ENCODE measurements around the gene DSTN.

The DSTN gene

DNA sequence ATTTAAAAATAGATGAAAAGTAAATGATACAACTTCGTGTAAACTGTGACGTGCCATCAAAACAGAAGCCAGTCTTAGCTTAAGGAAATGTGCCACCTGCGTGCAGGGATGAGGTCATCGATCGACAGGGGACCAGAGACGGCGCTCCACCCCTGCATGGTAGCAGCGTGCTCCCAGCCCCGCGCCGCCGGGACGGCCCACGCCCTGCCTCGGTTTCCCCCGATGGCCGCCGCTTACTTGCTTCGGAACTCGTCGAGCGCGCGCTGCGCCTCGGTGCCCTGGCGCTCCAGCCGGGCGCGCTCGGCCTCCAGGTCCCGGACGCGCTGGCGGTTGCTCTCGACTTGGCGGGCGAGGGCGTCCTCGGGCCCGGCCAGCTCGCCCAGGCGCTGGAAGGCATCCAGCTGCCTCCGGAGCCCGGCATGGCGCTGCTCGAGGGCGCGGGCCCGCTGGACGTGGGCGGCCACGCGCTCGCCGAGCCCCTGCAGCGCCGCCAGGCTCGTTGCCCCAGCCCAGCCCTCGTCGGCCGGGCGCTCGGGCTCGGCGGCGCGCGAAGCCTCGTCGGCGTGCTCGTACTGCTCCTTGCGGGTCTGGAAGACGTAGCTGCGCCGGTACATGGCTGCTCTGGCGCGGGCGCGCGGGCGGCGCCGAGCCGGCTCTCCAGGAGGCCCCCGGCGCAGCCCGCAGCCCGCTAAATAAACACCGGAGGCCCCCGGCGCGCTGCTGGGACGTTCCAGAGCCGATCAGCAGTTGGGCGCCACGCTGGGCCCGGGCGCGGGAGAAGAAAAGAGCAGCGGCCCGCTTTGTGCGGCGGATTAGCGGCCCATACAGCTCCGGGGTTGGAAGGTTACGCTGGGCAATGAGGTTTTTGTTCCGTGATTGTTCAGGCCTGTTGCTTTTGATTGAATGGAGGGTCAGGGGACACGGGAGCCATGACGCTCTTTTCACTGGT is 38.9 kb upstream of the DSTN start, which contains the start of gene BFSP1:
TSS of gene BFSP1 (minus strand) at position 664 of the 949 bp plus-strand sequence. CDS start at position 614, 50 bp downstream.
- ATAC-seq: peak; percentile 91
- no peak for TF ChIP-seq ZNF565 (CRISPR knock-in tag; conservative IDR thresholded peaks at IDR 0.05; ENCODE audit: low read depth)

DNA sequence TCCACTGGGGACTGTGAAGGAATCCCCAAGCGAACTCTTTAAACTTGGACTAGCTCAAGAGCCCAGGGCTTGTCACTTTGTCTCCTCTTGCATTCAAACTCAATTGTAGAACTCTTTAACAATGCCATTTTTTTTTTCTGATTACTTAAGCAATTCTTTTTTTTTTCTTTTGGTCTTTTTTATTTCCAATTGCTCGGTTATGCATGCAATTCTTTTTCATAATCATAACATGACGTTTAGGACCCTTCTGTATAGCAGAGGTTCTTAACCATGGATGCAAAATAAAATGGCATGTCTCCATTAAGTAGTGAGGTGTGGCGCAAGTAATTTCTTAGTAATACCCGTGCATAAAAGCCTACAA is 38.2 kb upstream of the DSTN start:
- ATAC-seq: no peak
- TF ChIP-seq ARNTL (CRISPR knock-in tag; IDR thresholded peaks at IDR 0.05; ENCODE audit: borderline replicate concordance, low read depth): no peak
- TF ChIP-seq ZC3H10 (CRISPR knock-in tag; IDR thresholded peaks at IDR 0.05): no peak
- no peak for TF ChIP-seq ZNF70 (CRISPR knock-in tag; IDR thresholded peaks at IDR 0.05)
- TF ChIP-seq OSR1 (CRISPR knock-in tag; IDR thresholded peaks at IDR 0.05): no peak
- no peak for TF ChIP-seq ZNF8 (CRISPR knock-in tag; IDR thresholded peaks at IDR 0.05)
- no peak for TF ChIP-seq POU6F1 (CRISPR knock-in tag; IDR thresholded peaks at IDR 0.05; ENCODE audit: borderline replicate concordance, low read depth)
- TF ChIP-seq PPARA (CRISPR knock-in tag; IDR thresholded peaks at IDR 0.05; ENCODE audit: borderline replicate concordance): no peak
- TF ChIP-seq, protein P1, sequence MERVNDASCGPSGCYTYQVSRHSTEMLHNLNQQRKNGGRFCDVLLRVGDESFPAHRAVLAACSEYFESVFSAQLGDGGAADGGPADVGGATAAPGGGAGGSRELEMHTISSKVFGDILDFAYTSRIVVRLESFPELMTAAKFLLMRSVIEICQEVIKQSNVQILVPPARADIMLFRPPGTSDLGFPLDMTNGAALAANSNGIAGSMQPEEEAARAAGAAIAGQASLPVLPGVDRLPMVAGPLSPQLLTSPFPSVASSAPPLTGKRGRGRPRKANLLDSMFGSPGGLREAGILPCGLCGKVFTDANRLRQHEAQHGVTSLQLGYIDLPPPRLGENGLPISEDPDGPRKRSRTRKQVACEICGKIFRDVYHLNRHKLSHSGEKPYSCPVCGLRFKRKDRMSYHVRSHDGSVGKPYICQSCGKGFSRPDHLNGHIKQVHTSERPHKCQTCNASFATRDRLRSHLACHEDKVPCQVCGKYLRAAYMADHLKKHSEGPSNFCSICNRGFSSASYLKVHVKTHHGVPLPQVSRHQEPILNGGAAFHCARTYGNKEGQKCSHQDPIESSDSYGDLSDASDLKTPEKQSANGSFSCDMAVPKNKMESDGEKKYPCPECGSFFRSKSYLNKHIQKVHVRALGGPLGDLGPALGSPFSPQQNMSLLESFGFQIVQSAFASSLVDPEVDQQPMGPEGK (CRISPR knock-in tag; IDR thresholded peaks at IDR 0.05; ENCODE audit: borderline replicate concordance): no peak
- TF ChIP-seq RARB (CRISPR knock-in tag; IDR thresholded peaks at IDR 0.05): no peak
- no peak for TF ChIP-seq GLIS3 (CRISPR knock-in tag; IDR thresholded peaks at IDR 0.05)
- TF ChIP-seq BACH2 (CRISPR knock-in tag; IDR thresholded peaks at IDR 0.05; ENCODE audit: borderline replicate concordance): no peak
- no peak for TF ChIP-seq CSRNP3 (CRISPR knock-in tag; IDR thresholded peaks at IDR 0.05)
- no peak for TF ChIP-seq CSDC2 (CRISPR knock-in tag; IDR thresholded peaks at IDR 0.05)
- no peak for TF ChIP-seq ZNF565 (CRISPR knock-in tag; conservative IDR thresholded peaks at IDR 0.05; ENCODE audit: low read depth)
- TF ChIP-seq TCF4 (CRISPR knock-in tag; IDR thresholded peaks at IDR 0.05; ENCODE audit: borderline replicate concordance): no peak
- TF ChIP-seq, protein P2, sequence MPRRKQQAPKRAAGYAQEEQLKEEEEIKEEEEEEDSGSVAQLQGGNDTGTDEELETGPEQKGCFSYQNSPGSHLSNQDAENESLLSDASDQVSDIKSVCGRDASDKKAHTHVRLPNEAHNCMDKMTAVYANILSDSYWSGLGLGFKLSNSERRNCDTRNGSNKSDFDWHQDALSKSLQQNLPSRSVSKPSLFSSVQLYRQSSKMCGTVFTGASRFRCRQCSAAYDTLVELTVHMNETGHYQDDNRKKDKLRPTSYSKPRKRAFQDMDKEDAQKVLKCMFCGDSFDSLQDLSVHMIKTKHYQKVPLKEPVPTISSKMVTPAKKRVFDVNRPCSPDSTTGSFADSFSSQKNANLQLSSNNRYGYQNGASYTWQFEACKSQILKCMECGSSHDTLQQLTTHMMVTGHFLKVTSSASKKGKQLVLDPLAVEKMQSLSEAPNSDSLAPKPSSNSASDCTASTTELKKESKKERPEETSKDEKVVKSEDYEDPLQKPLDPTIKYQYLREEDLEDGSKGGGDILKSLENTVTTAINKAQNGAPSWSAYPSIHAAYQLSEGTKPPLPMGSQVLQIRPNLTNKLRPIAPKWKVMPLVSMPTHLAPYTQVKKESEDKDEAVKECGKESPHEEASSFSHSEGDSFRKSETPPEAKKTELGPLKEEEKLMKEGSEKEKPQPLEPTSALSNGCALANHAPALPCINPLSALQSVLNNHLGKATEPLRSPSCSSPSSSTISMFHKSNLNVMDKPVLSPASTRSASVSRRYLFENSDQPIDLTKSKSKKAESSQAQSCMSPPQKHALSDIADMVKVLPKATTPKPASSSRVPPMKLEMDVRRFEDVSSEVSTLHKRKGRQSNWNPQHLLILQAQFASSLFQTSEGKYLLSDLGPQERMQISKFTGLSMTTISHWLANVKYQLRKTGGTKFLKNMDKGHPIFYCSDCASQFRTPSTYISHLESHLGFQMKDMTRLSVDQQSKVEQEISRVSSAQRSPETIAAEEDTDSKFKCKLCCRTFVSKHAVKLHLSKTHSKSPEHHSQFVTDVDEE (CRISPR knock-in tag; IDR thresholded peaks at IDR 0.05): no peak

- ATAC-seq: no peak
- TF ChIP-seq ZNF70 (CRISPR knock-in tag; IDR thresholded peaks at IDR 0.05) (no peak), ZNF8 (CRISPR knock-in tag; IDR thresholded peaks at IDR 0.05) (no peak), ESRRG (CRISPR knock-in tag; IDR thresholded peaks at IDR 0.05) (no peak), RARB (CRISPR knock-in tag; IDR thresholded peaks at IDR 0.05) (no peak), BACH2 (CRISPR knock-in tag; IDR thresholded peaks at IDR 0.05; ENCODE audit: borderline replicate concordance) (no peak)
- TF ChIP-seq, protein P3, sequence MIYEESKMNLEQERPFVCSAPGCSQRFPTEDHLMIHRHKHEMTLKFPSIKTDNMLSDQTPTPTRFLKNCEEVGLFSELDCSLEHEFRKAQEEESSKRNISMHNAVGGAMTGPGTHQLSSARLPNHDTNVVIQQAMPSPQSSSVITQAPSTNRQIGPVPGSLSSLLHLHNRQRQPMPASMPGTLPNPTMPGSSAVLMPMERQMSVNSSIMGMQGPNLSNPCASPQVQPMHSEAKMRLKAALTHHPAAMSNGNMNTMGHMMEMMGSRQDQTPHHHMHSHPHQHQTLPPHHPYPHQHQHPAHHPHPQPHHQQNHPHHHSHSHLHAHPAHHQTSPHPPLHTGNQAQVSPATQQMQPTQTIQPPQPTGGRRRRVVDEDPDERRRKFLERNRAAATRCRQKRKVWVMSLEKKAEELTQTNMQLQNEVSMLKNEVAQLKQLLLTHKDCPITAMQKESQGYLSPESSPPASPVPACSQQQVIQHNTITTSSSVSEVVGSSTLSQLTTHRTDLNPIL (CRISPR knock-in tag; IDR thresholded peaks at IDR 0.05; ENCODE audit: low read depth): no peak
- TF ChIP-seq, protein P1 (CRISPR knock-in tag; IDR thresholded peaks at IDR 0.05; ENCODE audit: borderline replicate concordance): no peak
Observed at GRCh38 chr20:17533396-17533795, 36.5 kb upstream of the DSTN start.
